A673 (cell line): ENCODE data around the gene ZNF827.

Experiments used
- EZH2 ChIP-seq: fragments of 200-600 bp; sonication (generic); IDR thresholded peaks from 2 replicates; pipeline ENCODE4 v1.6.1; 2017; ENCODE audit warnings: borderline replicate concordance, low read depth, mild to moderate bottlenecking, mixed read lengths, antibody characterized with exemption, low read length; ENCODE audit not compliant: poor library complexity, severe bottlenecking
- TF ChIP-seq, protein P1 (sequence below): fragments of 300-800, 200-600 bp; sonication (generic); conservative IDR thresholded peaks from 2 replicates; pipeline ENCODE4 v1.5.1; 2017; ENCODE audit warnings: low read depth, mild to moderate bottlenecking, antibody characterized with exemption, low read length, moderate library complexity, mixed read lengths

DNA sequence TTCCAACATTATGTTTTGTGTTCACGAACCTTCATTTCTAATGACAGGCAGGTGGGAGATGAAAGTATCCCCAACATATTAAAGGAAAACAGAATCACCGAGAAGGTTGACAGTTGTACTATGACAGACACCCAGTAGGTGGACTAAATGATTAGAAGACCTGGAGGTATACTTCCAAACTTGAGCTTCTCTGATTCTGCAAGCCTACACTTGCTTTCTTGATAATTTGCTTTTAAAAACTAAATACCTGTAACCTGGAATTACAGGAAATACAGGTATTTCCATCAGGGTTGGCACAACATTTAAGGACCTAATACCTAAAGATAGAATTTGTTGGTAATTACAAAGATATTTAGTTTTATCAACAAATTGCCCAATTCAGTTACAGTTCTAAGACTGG is 215.3 kb downstream of the ZNF827 start:
- TF ChIP-seq, protein P1, sequence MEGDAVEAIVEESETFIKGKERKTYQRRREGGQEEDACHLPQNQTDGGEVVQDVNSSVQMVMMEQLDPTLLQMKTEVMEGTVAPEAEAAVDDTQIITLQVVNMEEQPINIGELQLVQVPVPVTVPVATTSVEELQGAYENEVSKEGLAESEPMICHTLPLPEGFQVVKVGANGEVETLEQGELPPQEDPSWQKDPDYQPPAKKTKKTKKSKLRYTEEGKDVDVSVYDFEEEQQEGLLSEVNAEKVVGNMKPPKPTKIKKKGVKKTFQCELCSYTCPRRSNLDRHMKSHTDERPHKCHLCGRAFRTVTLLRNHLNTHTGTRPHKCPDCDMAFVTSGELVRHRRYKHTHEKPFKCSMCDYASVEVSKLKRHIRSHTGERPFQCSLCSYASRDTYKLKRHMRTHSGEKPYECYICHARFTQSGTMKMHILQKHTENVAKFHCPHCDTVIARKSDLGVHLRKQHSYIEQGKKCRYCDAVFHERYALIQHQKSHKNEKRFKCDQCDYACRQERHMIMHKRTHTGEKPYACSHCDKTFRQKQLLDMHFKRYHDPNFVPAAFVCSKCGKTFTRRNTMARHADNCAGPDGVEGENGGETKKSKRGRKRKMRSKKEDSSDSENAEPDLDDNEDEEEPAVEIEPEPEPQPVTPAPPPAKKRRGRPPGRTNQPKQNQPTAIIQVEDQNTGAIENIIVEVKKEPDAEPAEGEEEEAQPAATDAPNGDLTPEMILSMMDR, result no peak
- no peak for TF ChIP-seq EZH2
